Measurements from ENCODE around the gene SEMA4C. TPM values are rescaled to one million over a fixed set of nuclear protein-coding genes. Genes with fewer than 3 reads are reported as not detected.

Gene SEMA4C
- polyA plus RNA-seq, 1 of the 3 experiments (the other 2 are of a cell fraction) = 34.8 TPM

GRCh38 chr2:96867756-96868554 lies 1.9 kb downstream of the SEMA4C start:
- H3F3A ChIP-seq (replicated peaks; ENCODE audit: insufficient read depth) = no peaks in the 10 kb centered on the region
- H3K4me2 ChIP-seq = peak overlapping the region; percentile 96
- H4K20me1 ChIP-seq (ENCODE audit: insufficient read depth) = peaks cover 30% of the 10 kb centered on the region; the same call in 1 of the 2 replicates
- H3K79me2 ChIP-seq (ENCODE audit: insufficient read depth) = peaks cover 38% of the 10 kb centered on the region
- ChIA-PET POLR2A (interaction anchor here (0.6 to 2.0 kb wide), 7 partner anchors 11 to 201 kb away, joined by 3 to 27 read pairs (median 3); partner anchors contain the start of genes ANKRD39 and CNNM3), CTCF (interaction anchor here (0.6 to 6.8 kb wide), 22 partner anchors 7 to 298 kb away, joined by 3 to 93 read pairs (median 4); partner anchors contain the start of genes ANKRD36 and ANKRD39)
- H3K27ac ChIP-seq (ENCODE audit: low read depth in 2 of 2, low read length in 1 of 2) = peak overlapping the region; percentile 83 to 92
- peak overlapping the region; percentile 94 to 95 for H3K4me3 ChIP-seq (ENCODE audit: low read depth in 2 of 2, low read length in 1 of 2)
- no peak for DNase-seq
- no peaks in the 10 kb centered on the region for H3K9me3 ChIP-seq
- H3K9me2 ChIP-seq = no peaks in the 10 kb centered on the region
- 15% methylated on average over 16 of the region's 27 CpGs for WGBS (ENCODE audit: low lambda C conversion rate)
- peak overlapping the region; percentile 99 for H3K9ac ChIP-seq
- H3K36me3 ChIP-seq (replicated peaks in 1 of 2; ENCODE audit: control insufficient read depth in 1 of 2, insufficient read depth in 2 of 2, low read length in 1 of 2) = peaks cover 5 to 43% of the 10 kb centered on the region in 2 experiments
- no peak for TF ChIP-seq PBX3 (IDR thresholded peaks at IDR 0.05)
- no peak for TF ChIP-seq EZH2phosphoT487 (IDR thresholded peaks at IDR 0.05; ENCODE audit: borderline replicate concordance, low read depth)
- TF ChIP-seq USF2 (IDR thresholded peaks at IDR 0.05; ENCODE audit: borderline replicate concordance, low read depth, low read length) = no peak
- no peak for TF ChIP-seq ZBTB33 (IDR thresholded peaks at IDR 0.05; ENCODE audit: borderline replicate concordance, low read depth)
- TF ChIP-seq FOXM1 (IDR thresholded peaks at IDR 0.05; ENCODE audit: low read depth) = no peak
- no peak for TF ChIP-seq ELF1 (IDR thresholded peaks at IDR 0.05)
- TF ChIP-seq MEF2A (IDR thresholded peaks at IDR 0.05; ENCODE audit: borderline replicate concordance, low read depth) = no peak
- no peak for TF ChIP-seq TAF1 (IDR thresholded peaks at IDR 0.05; ENCODE audit: borderline replicate concordance, low read depth, low read length)
- H2AFZ ChIP-seq (ENCODE audit: low read depth) = peak overlapping the region; percentile 78; the same call in 1 of the 2 replicates
- no peaks in the 10 kb centered on the region for H3K27me3 ChIP-seq (ENCODE audit: insufficient read depth)
- peaks cover 6 to 28% of the 10 kb centered on the region in 2 experiments; a peak in 2 of 4 replicates for H3K4me1 ChIP-seq (ENCODE audit: control insufficient read depth in 1 of 2, insufficient read depth in 2 of 2, low read depth in 1 of 2, low read length in 1 of 2)

All from SK-N-SH (cell line).